Measurements from ENCODE around the gene PCDHGA2.
"Not testable (repeated sequence)": the region's sequence is repeated elsewhere in the genome, so short reads cannot be mapped to it uniquely, and the experiment has no call there.

- TF ChIP-seq REST (IDR thresholded peaks at IDR 0.05); EP300 (IDR thresholded peaks at IDR 0.05); RFX5 (IDR thresholded peaks at IDR 0.05); ZFP36 (IDR thresholded peaks at IDR 0.05; ENCODE audit: borderline replicate concordance, partially characterized antibody); POLR2A (IDR thresholded peaks at IDR 0.05; ENCODE audit: low read length); TP53 (CRISPR knock-in tag; IDR thresholded peaks at IDR 0.05); CBX2 (IDR thresholded peaks at IDR 0.05; ENCODE audit: borderline replicate concordance, low read depth); ESRRA (IDR thresholded peaks at IDR 0.05; ENCODE audit: borderline replicate concordance, low read length); KDM1A (IDR thresholded peaks at IDR 0.05; ENCODE audit: low read depth); NFE2L2 (conservative IDR thresholded peaks at IDR 0.05; ENCODE audit: low read length); RAD21 (conservative IDR thresholded peaks at IDR 0.05 in 1 of 2, IDR thresholded peaks at IDR 0.05 in 1 of 2); MAX (IDR thresholded peaks at IDR 0.05): not testable (repeated sequence)
- TF ChIP-seq, protein P1, sequence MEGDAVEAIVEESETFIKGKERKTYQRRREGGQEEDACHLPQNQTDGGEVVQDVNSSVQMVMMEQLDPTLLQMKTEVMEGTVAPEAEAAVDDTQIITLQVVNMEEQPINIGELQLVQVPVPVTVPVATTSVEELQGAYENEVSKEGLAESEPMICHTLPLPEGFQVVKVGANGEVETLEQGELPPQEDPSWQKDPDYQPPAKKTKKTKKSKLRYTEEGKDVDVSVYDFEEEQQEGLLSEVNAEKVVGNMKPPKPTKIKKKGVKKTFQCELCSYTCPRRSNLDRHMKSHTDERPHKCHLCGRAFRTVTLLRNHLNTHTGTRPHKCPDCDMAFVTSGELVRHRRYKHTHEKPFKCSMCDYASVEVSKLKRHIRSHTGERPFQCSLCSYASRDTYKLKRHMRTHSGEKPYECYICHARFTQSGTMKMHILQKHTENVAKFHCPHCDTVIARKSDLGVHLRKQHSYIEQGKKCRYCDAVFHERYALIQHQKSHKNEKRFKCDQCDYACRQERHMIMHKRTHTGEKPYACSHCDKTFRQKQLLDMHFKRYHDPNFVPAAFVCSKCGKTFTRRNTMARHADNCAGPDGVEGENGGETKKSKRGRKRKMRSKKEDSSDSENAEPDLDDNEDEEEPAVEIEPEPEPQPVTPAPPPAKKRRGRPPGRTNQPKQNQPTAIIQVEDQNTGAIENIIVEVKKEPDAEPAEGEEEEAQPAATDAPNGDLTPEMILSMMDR (IDR thresholded peaks at IDR 0.05): not testable (repeated sequence)
These were observed 6.0 kb upstream of the PCDHGA2 start for GRCh38 chr5:141332571-141332970.

Data from A549 (cell line).